IMR-90 (cell line): ENCODE measurements around the gene DISP2. TPM values are rescaled to one million over a fixed set of nuclear protein-coding genes. Genes with fewer than 3 reads are reported as not detected.

Experiments used
- ATAC-seq: fragments of 200-7000 bp; cut with Tn5 transposase; 2 replicates; pipeline ENCODE4 v1.9.1; 2020; ENCODE audit warnings: low read depth, mild to moderate bottlenecking, moderate library complexity
- BruUV-seq: library from RNA; stranded (reverse); fragments of 400-500 nt; replicated peaks from 2 replicates; lab custom pipeline; 2021; lab: Mats Ljungman, UMichigan
- CTCF ChIA-PET: fragments of 300-600 bp; formaldehyde crosslinking; extraction: SDS; loops from one replicate; lab custom pipeline; 2021; ENCODE audit warnings: antibody characterized with exemption; lab: Yijun Ruan, JAX
- POLR2A ChIA-PET: fragments of 300-600 bp; sonication (Branson Sonifier 250); formaldehyde crosslinking; loops from one replicate; lab custom pipeline; 2022; ENCODE audit warnings: antibody characterized with exemption; ENCODE audit not compliant: unreplicated experiment; lab: Charles Lee
- DNase-seq: peaks from one replicate; pipeline ENCODE4 v3.0.0; 2013
- H2AFZ ChIP-seq: replicated peaks from 2 replicates; pipeline ENCODE3; 2013; ENCODE audit warnings: low read length, mild to moderate bottlenecking; ENCODE audit not compliant: poor library complexity
- H2AK5ac ChIP-seq: 2 replicates; pipeline ENCODE4 v1.6.1; 2013; ENCODE audit warnings: low read depth, low read length, inconsistent platforms
- H2AK9ac ChIP-seq: replicated peaks from 2 replicates; pipeline ENCODE3; 2013; ENCODE audit warnings: mild to moderate bottlenecking, low read depth, low read length, moderate library complexity; ENCODE audit not compliant: poor library complexity
- H2BK120ac ChIP-seq: 2 replicates; pipeline ENCODE4 v1.6.1; 2013; ENCODE audit warnings: low read depth, low read length, inconsistent platforms
- H2BK15ac ChIP-seq: 3 replicates; pipeline ENCODE4 v1.6.1; 2013; ENCODE audit warnings: low read depth, low read length, inconsistent platforms
- H2BK20ac ChIP-seq: 2 replicates; pipeline ENCODE4 v1.6.1; 2013; ENCODE audit warnings: low read depth, mild to moderate bottlenecking, inconsistent platforms, low read length, moderate library complexity
- H2BK5ac ChIP-seq: 2 replicates; pipeline ENCODE4 v1.6.1; 2013; ENCODE audit warnings: mild to moderate bottlenecking, low read depth, low read length, inconsistent platforms; ENCODE audit not compliant: poor library complexity, severe bottlenecking
- H3K14ac ChIP-seq: replicated peaks from 2 replicates; pipeline ENCODE4 v1.6.1; 2013; ENCODE audit warnings: low read depth, low read length, inconsistent platforms
- H3K18ac ChIP-seq: 2 replicates; pipeline ENCODE4 v1.6.1; 2013; ENCODE audit warnings: low read depth, low read length, control low read depth
- H3K23ac ChIP-seq: 2 replicates; pipeline ENCODE4 v1.6.1; 2013; ENCODE audit warnings: low read depth, low read length, inconsistent platforms
- H3K27ac ChIP-seq: 2 replicates; pipeline ENCODE4 v1.5.1; 2013; ENCODE audit warnings: mild to moderate bottlenecking, control low read depth, low read length; ENCODE audit not compliant: insufficient read depth
- H3K27me3 ChIP-seq: 2 replicates; pipeline ENCODE4 v1.6.1; 2013; ENCODE audit warnings: low read length; ENCODE audit not compliant: control insufficient read depth, insufficient read depth
- H3K36me3 ChIP-seq: 2 replicates; pipeline ENCODE4 v1.6.1; 2013; ENCODE audit warnings: low read length, mixed read lengths; ENCODE audit not compliant: control insufficient read depth, insufficient read depth
- H3K4ac ChIP-seq: 2 replicates; pipeline ENCODE4 v1.6.1; 2013; ENCODE audit warnings: low read depth, low read length, inconsistent platforms
- H3K4me1 ChIP-seq: 2 replicates; pipeline ENCODE4 v1.6.1; 2013; ENCODE audit warnings: low read length, mixed read lengths; ENCODE audit not compliant: control insufficient read depth, insufficient read depth
- H3K4me2 ChIP-seq: 2 replicates; pipeline ENCODE4 v1.6.1; 2013; ENCODE audit warnings: low read depth, mild to moderate bottlenecking, control low read depth, low read length, moderate library complexity
- H3K4me3 ChIP-seq: 2 replicates; pipeline ENCODE4 v1.5.1; 2013; ENCODE audit warnings: low read depth, mild to moderate bottlenecking, control low read depth, low read length, moderate library complexity; ENCODE audit not compliant: insufficient read depth
- H3K56ac ChIP-seq: 2 replicates; pipeline ENCODE4 v1.6.1; 2013; ENCODE audit warnings: low read length, inconsistent platforms; ENCODE audit not compliant: insufficient read depth; ENCODE audit errors: extremely low read depth
- H3K79me1 ChIP-seq, 2 experiments: 2 replicates each; pipeline ENCODE4 v1.6.1; 2013; ENCODE audit warnings: low read length in 2 of 2, inconsistent platforms in 1 of 2, low read depth in 1 of 2
- H3K9ac ChIP-seq: 2 replicates; pipeline ENCODE4 v1.6.1; 2013; ENCODE audit warnings: low read depth, low read length, control low read depth
- H3K9me1 ChIP-seq: 2 replicates; pipeline ENCODE4 v1.6.1; 2013; ENCODE audit warnings: low read length, inconsistent platforms; ENCODE audit not compliant: insufficient read depth
- H3K9me3 ChIP-seq: 2 replicates; pipeline ENCODE4 v1.6.1; 2013; ENCODE audit warnings: low read length; ENCODE audit not compliant: control insufficient read depth, insufficient read depth
- H4K20me1 ChIP-seq: 2 replicates; pipeline ENCODE4 v1.6.1; 2013; ENCODE audit warnings: low read length, inconsistent platforms; ENCODE audit not compliant: insufficient read depth
- H4K5ac ChIP-seq: 2 replicates; pipeline ENCODE4 v1.6.1; 2013; ENCODE audit warnings: mild to moderate bottlenecking, low read depth, low read length, control low read depth
- H4K8ac ChIP-seq, 2 experiments: 2 replicates each; pipeline ENCODE4 v1.6.1; 2013; ENCODE audit warnings: low read depth in 2 of 2, low read length in 2 of 2, control low read depth in 1 of 2, inconsistent platforms in 1 of 2
- H4K91ac ChIP-seq: 2 replicates; pipeline ENCODE4 v1.6.1; 2013; ENCODE audit warnings: low read depth, low read length, inconsistent platforms; ENCODE audit not compliant: insufficient read depth
- FOS ChIP-seq: fragments of 150-350 bp; IDR thresholded peaks from 2 replicates; pipeline ENCODE4 v1.6.1; 2016; ENCODE audit warnings: low read depth, low read length
- MXI1 ChIP-seq: IDR thresholded peaks from 2 replicates; pipeline ENCODE4 v1.6.1; 2012; ENCODE audit warnings: low read depth, mild to moderate bottlenecking, low read length, moderate library complexity, borderline replicate concordance
- NFE2L2 ChIP-seq: fragments of 150-350 bp; IDR thresholded peaks from 2 replicates; pipeline ENCODE4 v1.6.1; 2016; ENCODE audit warnings: low read depth, mild to moderate bottlenecking, low read length
- RCOR1 ChIP-seq: IDR thresholded peaks from 2 replicates; pipeline ENCODE4 v1.6.1; 2012; ENCODE audit warnings: mild to moderate bottlenecking, low read length, improper control_type of control experiment; ENCODE audit not compliant: insufficient replicate concordance
- RFX5 ChIP-seq: IDR thresholded peaks from 2 replicates; pipeline ENCODE4 v1.8.0; 2012; ENCODE audit warnings: low read depth, mild to moderate bottlenecking, low read length, moderate library complexity
- SMC3 ChIP-seq: fragments of 150-350 bp; IDR thresholded peaks from 2 replicates; pipeline ENCODE4 v1.6.1; 2016; ENCODE audit warnings: low read depth, mild to moderate bottlenecking, antibody characterized with exemption, low read length, moderate library complexity
- WGBS, 2 experiments: methylation state at CpG; one replicate each; pipeline versions ENCODE4 v1.1.5 to v1.1.7; 2013; ENCODE audit warnings: missing lambda C conversion rate in 2 of 2; ENCODE audit not compliant: insufficient read length in 1 of 2; ENCODE audit errors: extremely low coverage in 2 of 2; 5-methylcytosine and 5-hydroxymethylcytosine counted together
- dilution Hi-C: fragments of 300-500 bp; cut with HindIII; formaldehyde crosslinking; loops from one replicate; pipeline ENCODE4 v1.14.3; 2018; ENCODE audit warnings: low sequenced_read_pairs; ENCODE audit not compliant: unreplicated experiment
- in situ Hi-C: fragments of 300-500 bp; cut with MboI; formaldehyde crosslinking; loops from 3 replicates; pipeline ENCODE4 v1.14.3; 2019; ENCODE audit warnings: low sequenced_read_pairs, inconsistent platforms, mixed read lengths
- intact Hi-C: fragments of 100-400 bp; cut with micrococcal nuclease; formaldehyde crosslinking; loops from 2 replicates; pipeline ENCODE4 v1.10.0; 2022
- polyA plus RNA-seq, 3 experiments: library from polyadenylated mRNA; depleted of rRNA; stranded (reverse); fragments of >200 nt; gene quantifications; 2 replicates each; pipeline ENCODE4 v1.2.3, GENCODE V29; 2012; ENCODE audit warnings: low replicate concordance in 1 of 3
- total RNA-seq: library from RNA; depleted of rRNA; stranded (reverse); fragments of >200 nt; gene quantifications from 2 replicates; pipeline ENCODE4 v1.2.3, GENCODE V29; 2012
- TF ChIP-seq, protein P1 (sequence below): fragments of 150-350 bp; IDR thresholded peaks from 2 replicates; pipeline ENCODE4 v1.6.1; 2016; ENCODE audit warnings: low read depth, mild to moderate bottlenecking, low read length, moderate library complexity, borderline replicate concordance

DISP2 gene
- total and polyA plus RNA-seq, 2 of the 4 experiments (the other 2 are of a cell fraction) = 0.34 to 0.36 TPM

DNA sequence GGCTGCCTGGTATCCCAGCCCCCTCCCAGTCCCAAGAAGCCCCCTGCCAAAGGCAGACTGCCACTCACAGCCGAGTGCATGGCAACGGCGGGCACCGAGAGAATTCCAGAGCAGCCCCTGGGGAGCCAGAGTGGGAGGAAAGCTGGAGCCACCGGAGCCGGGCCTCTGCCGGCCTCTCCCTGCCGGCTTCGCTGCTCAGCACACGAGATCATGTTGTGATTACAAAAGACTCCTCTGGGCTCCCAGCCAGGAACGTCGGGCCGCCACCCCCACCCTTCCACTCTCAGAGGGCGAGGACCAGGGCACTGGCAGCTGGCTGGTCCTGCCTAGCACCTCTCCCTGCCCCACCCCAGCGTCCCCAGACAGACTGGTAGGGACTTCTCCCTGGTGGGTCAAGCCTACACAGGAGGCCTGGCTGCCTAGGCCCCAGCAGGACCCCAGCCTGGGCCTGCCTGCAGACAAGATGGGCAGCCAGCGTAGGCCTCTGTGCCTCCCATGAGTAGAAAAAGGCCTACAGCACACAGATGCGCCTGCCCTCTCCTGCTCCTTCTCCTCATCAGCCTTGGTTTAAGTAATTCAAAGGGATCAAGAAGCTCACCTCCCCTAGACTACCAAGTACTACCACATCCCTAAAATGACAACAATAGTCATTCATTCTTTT lies 17.1 kb upstream of the DISP2 start, which contains the start of gene CCDC9B (continued):
- TF ChIP-seq MXI1 (peak; percentile 78; the same call in 1 of the 2 replicates), FOS (no peak), NFE2L2 (no peak)

- peak overlapping the region; percentile 96 for H2BK5ac ChIP-seq
- ATAC-seq (no peak), DNase-seq (peak; percentile 85)
- H3K36me3 ChIP-seq = peaks cover 6% of the 10 kb centered on the region
- no peak overlapping the region for H3K4me3 ChIP-seq
- H3K23ac ChIP-seq = peak overlapping the region; percentile 90
- H3K4me1 ChIP-seq = peaks cover 39% of the 10 kb centered on the region
- intact Hi-C loops = no loop called here
- H2AK9ac ChIP-seq = peak overlapping the region; percentile 56
- dilution Hi-C loops = no loop called here
- peak overlapping the region; percentile 38 to 86 for H4K8ac ChIP-seq
- TF ChIP-seq RFX5 (peak; percentile 49; the same call in 1 of the 2 replicates), SMC3 (no peak), RCOR1 (no peak)
- TF ChIP-seq, protein P1, sequence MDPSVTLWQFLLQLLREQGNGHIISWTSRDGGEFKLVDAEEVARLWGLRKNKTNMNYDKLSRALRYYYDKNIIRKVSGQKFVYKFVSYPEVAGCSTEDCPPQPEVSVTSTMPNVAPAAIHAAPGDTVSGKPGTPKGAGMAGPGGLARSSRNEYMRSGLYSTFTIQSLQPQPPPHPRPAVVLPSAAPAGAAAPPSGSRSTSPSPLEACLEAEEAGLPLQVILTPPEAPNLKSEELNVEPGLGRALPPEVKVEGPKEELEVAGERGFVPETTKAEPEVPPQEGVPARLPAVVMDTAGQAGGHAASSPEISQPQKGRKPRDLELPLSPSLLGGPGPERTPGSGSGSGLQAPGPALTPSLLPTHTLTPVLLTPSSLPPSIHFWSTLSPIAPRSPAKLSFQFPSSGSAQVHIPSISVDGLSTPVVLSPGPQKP = no peak
- H3K4ac ChIP-seq = peak overlapping the region; percentile 98
- CTCF ChIA-PET = interaction anchor here (2.8 kb wide), 1 partner anchor 13 kb away, joined by 15 read pairs; no protein-coding TSS in a partner anchor
- peak overlapping the region; percentile 55 for H3K18ac ChIP-seq
- peak overlapping the region; percentile 92 for H2AK5ac ChIP-seq
- no TSS peak for BruUV-seq
- in situ Hi-C loops = no loop called here
- H3K56ac ChIP-seq = peak overlapping the region; percentile 49
- peak overlapping the region; percentile 89 for H2AFZ ChIP-seq
- H2BK120ac ChIP-seq = peak overlapping the region; percentile 94
- 86% methylated on average over 1 of the region's 7 CpGs; no CpG with 5 or more reads in 1 of the 2 experiments for WGBS, 2 experiments
- peak overlapping the region; percentile 97 for H4K91ac ChIP-seq
- peak overlapping the region; percentile 91 for H3K14ac ChIP-seq
- peak overlapping the region; percentile 92 for H2BK20ac ChIP-seq
- H3K27ac ChIP-seq = peak overlapping the region; percentile 85
- H3K9me3 ChIP-seq = no peaks in the 10 kb centered on the region
- H3K79me1 ChIP-seq = peaks cover 20 to 32% of the 10 kb centered on the region in 2 experiments; a peak in 3 of 4 replicates
- no peaks in the 10 kb centered on the region for H4K20me1 ChIP-seq
- no peak overlapping the region for H3K4me2 ChIP-seq
- peaks cover 22% of the 10 kb centered on the region for H3K9me1 ChIP-seq
- POLR2A ChIA-PET = interaction anchor here (0.6 to 0.7 kb wide), 2 partner anchors 12 to 15 kb away, joined by 3 to 5 read pairs; no protein-coding TSS in a partner anchor
- no peaks in the 10 kb centered on the region for H3K27me3 ChIP-seq
- peak overlapping the region; percentile 83 for H4K5ac ChIP-seq
- no peak overlapping the region for H3K9ac ChIP-seq
- peak overlapping the region; percentile 89 for H2BK15ac ChIP-seq
Observed at GRCh38 chr15:40342416-40343320, 15.4 kb upstream of the DISP2 start.
